IMR-90 (cell line): ENCODE data around the gene CAV3. TPM values are rescaled to one million over a fixed set of nuclear protein-coding genes. Genes with fewer than 3 reads are reported as not detected.

ENCODE experiments used
- ATAC-seq: fragments of 200-7000 bp; cut with Tn5 transposase; 2 replicates; pipeline ENCODE4 v1.9.1; 2020; ENCODE audit warnings: low read depth, mild to moderate bottlenecking, moderate library complexity
- BruUV-seq: library from RNA; stranded (reverse); fragments of 400-500 nt; replicated peaks from 2 replicates; lab custom pipeline; 2021; lab: Mats Ljungman, UMichigan
- CTCF ChIA-PET: fragments of 300-600 bp; formaldehyde crosslinking; extraction: SDS; loops from one replicate; lab custom pipeline; 2021; ENCODE audit warnings: antibody characterized with exemption; lab: Yijun Ruan, JAX
- POLR2A ChIA-PET: fragments of 300-600 bp; sonication (Branson Sonifier 250); formaldehyde crosslinking; loops from one replicate; lab custom pipeline; 2022; ENCODE audit warnings: antibody characterized with exemption; ENCODE audit not compliant: unreplicated experiment; lab: Charles Lee
- DNase-seq: peaks from one replicate; pipeline ENCODE4 v3.0.0; 2013
- H2AFZ ChIP-seq: replicated peaks from 2 replicates; pipeline ENCODE3; 2013; ENCODE audit warnings: low read length, mild to moderate bottlenecking; ENCODE audit not compliant: poor library complexity
- H2AK5ac ChIP-seq: 2 replicates; pipeline ENCODE4 v1.6.1; 2013; ENCODE audit warnings: low read depth, low read length, inconsistent platforms
- H2AK9ac ChIP-seq: replicated peaks from 2 replicates; pipeline ENCODE3; 2013; ENCODE audit warnings: mild to moderate bottlenecking, low read depth, low read length, moderate library complexity; ENCODE audit not compliant: poor library complexity
- H2BK120ac ChIP-seq: 2 replicates; pipeline ENCODE4 v1.6.1; 2013; ENCODE audit warnings: low read depth, low read length, inconsistent platforms
- H2BK15ac ChIP-seq: 3 replicates; pipeline ENCODE4 v1.6.1; 2013; ENCODE audit warnings: low read depth, low read length, inconsistent platforms
- H2BK20ac ChIP-seq: 2 replicates; pipeline ENCODE4 v1.6.1; 2013; ENCODE audit warnings: low read depth, mild to moderate bottlenecking, inconsistent platforms, low read length, moderate library complexity
- H2BK5ac ChIP-seq: 2 replicates; pipeline ENCODE4 v1.6.1; 2013; ENCODE audit warnings: mild to moderate bottlenecking, low read depth, low read length, inconsistent platforms; ENCODE audit not compliant: poor library complexity, severe bottlenecking
- H3K14ac ChIP-seq: replicated peaks from 2 replicates; pipeline ENCODE4 v1.6.1; 2013; ENCODE audit warnings: low read depth, low read length, inconsistent platforms
- H3K18ac ChIP-seq: 2 replicates; pipeline ENCODE4 v1.6.1; 2013; ENCODE audit warnings: low read depth, low read length, control low read depth
- H3K23ac ChIP-seq: 2 replicates; pipeline ENCODE4 v1.6.1; 2013; ENCODE audit warnings: low read depth, low read length, inconsistent platforms
- H3K27ac ChIP-seq: 2 replicates; pipeline ENCODE4 v1.5.1; 2013; ENCODE audit warnings: mild to moderate bottlenecking, control low read depth, low read length; ENCODE audit not compliant: insufficient read depth
- H3K27me3 ChIP-seq: 2 replicates; pipeline ENCODE4 v1.6.1; 2013; ENCODE audit warnings: low read length; ENCODE audit not compliant: control insufficient read depth, insufficient read depth
- H3K36me3 ChIP-seq: 2 replicates; pipeline ENCODE4 v1.6.1; 2013; ENCODE audit warnings: low read length, mixed read lengths; ENCODE audit not compliant: control insufficient read depth, insufficient read depth
- H3K4ac ChIP-seq: 2 replicates; pipeline ENCODE4 v1.6.1; 2013; ENCODE audit warnings: low read depth, low read length, inconsistent platforms
- H3K4me1 ChIP-seq: 2 replicates; pipeline ENCODE4 v1.6.1; 2013; ENCODE audit warnings: low read length, mixed read lengths; ENCODE audit not compliant: control insufficient read depth, insufficient read depth
- H3K4me2 ChIP-seq: 2 replicates; pipeline ENCODE4 v1.6.1; 2013; ENCODE audit warnings: low read depth, mild to moderate bottlenecking, control low read depth, low read length, moderate library complexity
- H3K4me3 ChIP-seq: 2 replicates; pipeline ENCODE4 v1.5.1; 2013; ENCODE audit warnings: low read depth, mild to moderate bottlenecking, control low read depth, low read length, moderate library complexity; ENCODE audit not compliant: insufficient read depth
- H3K56ac ChIP-seq: 2 replicates; pipeline ENCODE4 v1.6.1; 2013; ENCODE audit warnings: low read length, inconsistent platforms; ENCODE audit not compliant: insufficient read depth; ENCODE audit errors: extremely low read depth
- H3K79me1 ChIP-seq, 2 experiments: 2 replicates each; pipeline ENCODE4 v1.6.1; 2013; ENCODE audit warnings: low read length in 2 of 2, inconsistent platforms in 1 of 2, low read depth in 1 of 2
- H3K9ac ChIP-seq: 2 replicates; pipeline ENCODE4 v1.6.1; 2013; ENCODE audit warnings: low read depth, low read length, control low read depth
- H3K9me1 ChIP-seq: 2 replicates; pipeline ENCODE4 v1.6.1; 2013; ENCODE audit warnings: low read length, inconsistent platforms; ENCODE audit not compliant: insufficient read depth
- H3K9me3 ChIP-seq: 2 replicates; pipeline ENCODE4 v1.6.1; 2013; ENCODE audit warnings: low read length; ENCODE audit not compliant: control insufficient read depth, insufficient read depth
- H4K20me1 ChIP-seq: 2 replicates; pipeline ENCODE4 v1.6.1; 2013; ENCODE audit warnings: low read length, inconsistent platforms; ENCODE audit not compliant: insufficient read depth
- H4K5ac ChIP-seq: 2 replicates; pipeline ENCODE4 v1.6.1; 2013; ENCODE audit warnings: mild to moderate bottlenecking, low read depth, low read length, control low read depth
- H4K8ac ChIP-seq, 2 experiments: 2 replicates each; pipeline ENCODE4 v1.6.1; 2013; ENCODE audit warnings: low read depth in 2 of 2, low read length in 2 of 2, control low read depth in 1 of 2, inconsistent platforms in 1 of 2
- H4K91ac ChIP-seq: 2 replicates; pipeline ENCODE4 v1.6.1; 2013; ENCODE audit warnings: low read depth, low read length, inconsistent platforms; ENCODE audit not compliant: insufficient read depth
- BHLHE40 ChIP-seq: fragments of 150-350 bp; IDR thresholded peaks from 2 replicates; pipeline ENCODE4 v1.6.1; 2016; ENCODE audit warnings: mild to moderate bottlenecking, low read depth, low read length
- CHD1 ChIP-seq: IDR thresholded peaks from 2 replicates; pipeline ENCODE4 v1.6.1; 2012; ENCODE audit warnings: low read depth, low read length, improper control_type of control experiment
- ELK1 ChIP-seq: fragments of 150-350 bp; IDR thresholded peaks from 2 replicates; pipeline ENCODE4 v1.6.1; 2016; ENCODE audit warnings: low read depth, mild to moderate bottlenecking, low read length, moderate library complexity, borderline replicate concordance
- FOS ChIP-seq: fragments of 150-350 bp; IDR thresholded peaks from 2 replicates; pipeline ENCODE4 v1.6.1; 2016; ENCODE audit warnings: low read depth, low read length
- NFE2L2 ChIP-seq: fragments of 150-350 bp; IDR thresholded peaks from 2 replicates; pipeline ENCODE4 v1.6.1; 2016; ENCODE audit warnings: low read depth, mild to moderate bottlenecking, low read length
- POLR2A ChIP-seq: IDR thresholded peaks from 2 replicates; pipeline ENCODE4 v1.6.1; 2012; ENCODE audit warnings: mild to moderate bottlenecking, low read depth, low read length
- RCOR1 ChIP-seq: IDR thresholded peaks from 2 replicates; pipeline ENCODE4 v1.6.1; 2012; ENCODE audit warnings: mild to moderate bottlenecking, low read length, improper control_type of control experiment; ENCODE audit not compliant: insufficient replicate concordance
- RFX5 ChIP-seq: IDR thresholded peaks from 2 replicates; pipeline ENCODE4 v1.8.0; 2012; ENCODE audit warnings: low read depth, mild to moderate bottlenecking, low read length, moderate library complexity
- WGBS, 2 experiments: methylation state at CpG; one replicate each; pipeline versions ENCODE4 v1.1.5 to v1.1.7; 2013; ENCODE audit warnings: missing lambda C conversion rate in 2 of 2; ENCODE audit not compliant: insufficient read length in 1 of 2; ENCODE audit errors: extremely low coverage in 2 of 2; 5-methylcytosine and 5-hydroxymethylcytosine counted together
- dilution Hi-C: fragments of 300-500 bp; cut with HindIII; formaldehyde crosslinking; loops from one replicate; pipeline ENCODE4 v1.14.3; 2018; ENCODE audit warnings: low sequenced_read_pairs; ENCODE audit not compliant: unreplicated experiment
- in situ Hi-C: fragments of 300-500 bp; cut with MboI; formaldehyde crosslinking; loops from 3 replicates; pipeline ENCODE4 v1.14.3; 2019; ENCODE audit warnings: low sequenced_read_pairs, inconsistent platforms, mixed read lengths
- intact Hi-C: fragments of 100-400 bp; cut with micrococcal nuclease; formaldehyde crosslinking; loops from 2 replicates; pipeline ENCODE4 v1.10.0; 2022
- polyA plus RNA-seq, 3 experiments: library from polyadenylated mRNA; depleted of rRNA; stranded (reverse); fragments of >200 nt; gene quantifications; 2 replicates each; pipeline ENCODE4 v1.2.3, GENCODE V29; 2012; ENCODE audit warnings: low replicate concordance in 1 of 3
- total RNA-seq: library from RNA; depleted of rRNA; stranded (reverse); fragments of >200 nt; gene quantifications from 2 replicates; pipeline ENCODE4 v1.2.3, GENCODE V29; 2012
- TF ChIP-seq, protein P1 (sequence below): fragments of 150-350 bp; IDR thresholded peaks from 2 replicates; pipeline ENCODE4 v1.6.1; 2017; ENCODE audit warnings: mild to moderate bottlenecking, antibody characterized with exemption, low read length, low read depth

The CAV3 gene
- total and polyA plus RNA-seq, 2 of the 4 experiments (the other 2 are of a cell fraction), result 0.17 to 0.36 TPM

GRCh38 chr3:8737301-8737700 is 3.7 kb downstream of the CAV3 start:
- Histone ChIP-seq H2BK120ac (no peak overlapping the region), H3K4me3 (no peak overlapping the region), H2AK5ac (no peak overlapping the region), H3K4me2 (no peak overlapping the region), H3K4me1 (peaks cover 15% of the 10 kb centered on the region), H3K4ac (no peak overlapping the region), H3K79me1 (no peaks in the 10 kb centered on the region), H4K5ac (no peak overlapping the region), H3K9ac (no peak overlapping the region), H2AFZ (no peak overlapping the region), H3K14ac (no peak overlapping the region), H3K23ac (no peak overlapping the region), H2BK15ac (no peak overlapping the region), H2BK5ac (no peak overlapping the region), H3K36me3 (no peaks in the 10 kb centered on the region), H2BK20ac (no peak overlapping the region), H2AK9ac (no peak overlapping the region), H3K27ac (no peak overlapping the region), H4K20me1 (no peaks in the 10 kb centered on the region), H4K91ac (no peak overlapping the region), H3K27me3 (no peaks in the 10 kb centered on the region), H3K9me3 (no peaks in the 10 kb centered on the region), H4K8ac (no peak overlapping the region), H3K56ac (no peak overlapping the region), H3K9me1 (peaks cover 14% of the 10 kb centered on the region), H3K18ac (no peak overlapping the region)
- ChIA-PET CTCF (no interaction called here), POLR2A (no interaction called here)
- intact Hi-C loops, result no loop called here
- dilution Hi-C loops, result no loop called here
- TF ChIP-seq ELK1 (no peak), POLR2A (no peak), CHD1 (no peak), RFX5 (no peak), BHLHE40 (no peak), RCOR1 (no peak), NFE2L2 (no peak), FOS (no peak)
- TF ChIP-seq, protein P1, sequence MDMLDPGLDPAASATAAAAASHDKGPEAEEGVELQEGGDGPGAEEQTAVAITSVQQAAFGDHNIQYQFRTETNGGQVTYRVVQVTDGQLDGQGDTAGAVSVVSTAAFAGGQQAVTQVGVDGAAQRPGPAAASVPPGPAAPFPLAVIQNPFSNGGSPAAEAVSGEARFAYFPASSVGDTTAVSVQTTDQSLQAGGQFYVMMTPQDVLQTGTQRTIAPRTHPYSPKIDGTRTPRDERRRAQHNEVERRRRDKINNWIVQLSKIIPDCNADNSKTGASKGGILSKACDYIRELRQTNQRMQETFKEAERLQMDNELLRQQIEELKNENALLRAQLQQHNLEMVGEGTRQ, result no peak
- ATAC-seq, result no peak
- DNase-seq, result no peak
- WGBS, 2 experiments, result 100% methylated on average over 1 of the region's 4 CpGs; no CpG with 5 or more reads in 1 of the 2 experiments
- in situ Hi-C loops, result loop anchor here (25.0 kb wide), 1 partner anchor 300 kb away; no protein-coding TSS in a partner anchor
- no TSS peak for BruUV-seq
